Measurements from ENCODE around the gene COMMD9.

COMMD9 gene

DNA sequence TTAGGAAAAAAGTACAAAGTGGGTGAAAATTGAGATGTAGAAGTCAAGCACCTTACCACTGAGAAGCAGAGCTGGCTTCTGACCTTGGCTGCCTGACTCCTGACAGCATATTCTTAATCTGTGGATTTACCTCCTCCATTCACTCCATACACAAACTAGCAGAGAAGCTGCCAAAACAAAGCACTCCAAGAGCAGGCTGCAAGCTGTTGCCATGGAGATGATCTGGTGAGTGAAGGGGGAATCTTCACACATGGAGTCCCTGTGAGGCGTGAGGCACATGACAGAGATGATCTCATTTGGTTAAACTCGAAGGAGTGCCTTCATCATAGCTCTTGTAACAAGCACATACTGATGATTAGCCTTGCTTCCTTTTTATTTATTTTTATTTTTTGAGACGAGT is 16.1 kb downstream of the COMMD9 start:
- H3K4me3 Mint-ChIP-seq, result no peak overlapping the region
- no peaks in the 10 kb centered on the region for H3K27me3 Mint-ChIP-seq
- H3K27ac Mint-ChIP-seq, result no peak overlapping the region
- peaks cover 74% of the 10 kb centered on the region for H3K36me3 Mint-ChIP-seq
- H3K4me1 Mint-ChIP-seq, result no peaks in the 10 kb centered on the region
- no peaks in the 10 kb centered on the region for H3K9me3 Mint-ChIP-seq
- ATAC-seq, result no peak

GRCh38 chr11:36271794-36272407 is 17.3 kb downstream of the COMMD9 start:
- H3K27me3 Mint-ChIP-seq, result no peaks in the 10 kb centered on the region
- no peak for ATAC-seq
- H3K9me3 Mint-ChIP-seq, result no peaks in the 10 kb centered on the region

GRCh38 chr11:36270701-36271100 is 18.5 kb downstream of the COMMD9 start:
- no peak overlapping the region for H3K4me3 Mint-ChIP-seq

More at GRCh38 chr11:36271794-36272407, 17.3 kb downstream of the COMMD9 start:
- peaks cover 65% of the 10 kb centered on the region for H3K36me3 Mint-ChIP-seq
- H3K4me3 Mint-ChIP-seq, result no peak overlapping the region
- no peaks in the 10 kb centered on the region for H3K4me1 Mint-ChIP-seq
- no peak overlapping the region for H3K27ac Mint-ChIP-seq

GRCh38 chr11:36268337-36268985 is 20.8 kb downstream of the COMMD9 start:
- Mint-ChIP-seq H3K36me3 (peaks cover 39% of the 10 kb centered on the region), H3K9me3 (no peaks in the 10 kb centered on the region), H3K4me1 (no peaks in the 10 kb centered on the region), H3K27ac (no peak overlapping the region), H3K4me3 (no peak overlapping the region), H3K27me3 (peaks cover 8% of the 10 kb centered on the region)
- ATAC-seq, result no peak

More at GRCh38 chr11:36270701-36271100, 18.5 kb downstream of the COMMD9 start:
- Mint-ChIP-seq H3K4me1 (no peaks in the 10 kb centered on the region), H3K27me3 (no peaks in the 10 kb centered on the region), H3K27ac (no peak overlapping the region), H3K9me3 (no peaks in the 10 kb centered on the region), H3K36me3 (peaks cover 57% of the 10 kb centered on the region)
- no peak for ATAC-seq

GRCh38 chr11:36266767-36267166 is 22.5 kb downstream of the COMMD9 start:
- H3K4me3 Mint-ChIP-seq, result no peak overlapping the region
- H3K27me3 Mint-ChIP-seq, result peaks cover 19% of the 10 kb centered on the region
- no peaks in the 10 kb centered on the region for H3K4me1 Mint-ChIP-seq
- no peak for ATAC-seq
- no peak overlapping the region for H3K27ac Mint-ChIP-seq
- peaks cover 22% of the 10 kb centered on the region for H3K36me3 Mint-ChIP-seq
- H3K9me3 Mint-ChIP-seq, result no peaks in the 10 kb centered on the region

DNA sequence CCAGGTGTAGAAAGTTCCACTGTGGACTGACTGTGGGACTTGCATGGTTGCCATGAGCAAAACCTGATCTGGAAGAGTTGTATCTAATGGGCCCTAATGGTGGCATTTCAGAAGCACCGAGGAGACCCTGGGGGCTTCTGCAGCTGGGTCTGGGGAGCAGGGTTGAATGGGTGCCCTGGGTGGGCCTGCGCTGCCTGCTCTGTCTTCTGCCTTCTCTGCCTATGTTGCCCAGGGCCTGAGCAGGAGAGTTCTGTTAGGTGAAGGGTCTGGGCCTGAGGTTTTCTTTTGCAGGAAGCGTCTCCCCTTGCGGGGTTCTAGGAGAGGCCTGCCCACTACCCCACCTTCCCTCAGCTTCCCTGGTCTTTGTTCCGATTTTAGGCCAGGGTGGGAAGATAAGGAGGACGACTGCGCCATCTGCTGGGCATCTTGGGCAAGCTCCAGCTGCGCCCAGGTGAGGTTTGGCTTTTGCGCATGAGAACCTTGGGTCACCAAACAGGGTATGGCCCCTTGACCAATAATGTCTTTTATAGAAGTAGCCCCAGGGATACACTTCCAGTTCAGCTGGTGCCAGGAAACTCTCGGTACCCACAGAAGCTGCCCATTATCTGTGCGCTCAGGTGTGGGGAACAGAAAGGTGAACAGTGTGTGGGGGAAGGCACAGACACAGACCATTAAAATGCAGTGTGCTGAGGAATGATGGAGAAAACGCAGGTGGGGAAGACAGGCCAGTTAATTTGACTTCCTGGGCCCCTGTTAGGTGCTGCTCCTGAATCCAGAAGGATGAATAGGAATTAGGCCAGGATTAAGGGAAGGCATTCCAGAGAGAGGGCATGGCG is 23.2 kb downstream of the COMMD9 start:
- Mint-ChIP-seq H3K27ac (no peak overlapping the region), H3K4me3 (no peak overlapping the region), H3K27me3 (peaks cover 26% of the 10 kb centered on the region), H3K9me3 (no peaks in the 10 kb centered on the region), H3K36me3 (peaks cover 15% of the 10 kb centered on the region), H3K4me1 (no peaks in the 10 kb centered on the region)
- peak; percentile 64 for ATAC-seq

- H3K27ac Mint-ChIP-seq, result no peak overlapping the region
- peaks cover 33% of the 10 kb centered on the region for H3K27me3 Mint-ChIP-seq
- ATAC-seq, result no peak
- H3K9me3 Mint-ChIP-seq, result no peaks in the 10 kb centered on the region
- no peaks in the 10 kb centered on the region for H3K4me1 Mint-ChIP-seq
- H3K36me3 Mint-ChIP-seq, result peaks cover 4% of the 10 kb centered on the region
- H3K4me3 Mint-ChIP-seq, result no peak overlapping the region
These were observed 24.3 kb downstream of the COMMD9 start for GRCh38 chr11:36264973-36265344.

DNA sequence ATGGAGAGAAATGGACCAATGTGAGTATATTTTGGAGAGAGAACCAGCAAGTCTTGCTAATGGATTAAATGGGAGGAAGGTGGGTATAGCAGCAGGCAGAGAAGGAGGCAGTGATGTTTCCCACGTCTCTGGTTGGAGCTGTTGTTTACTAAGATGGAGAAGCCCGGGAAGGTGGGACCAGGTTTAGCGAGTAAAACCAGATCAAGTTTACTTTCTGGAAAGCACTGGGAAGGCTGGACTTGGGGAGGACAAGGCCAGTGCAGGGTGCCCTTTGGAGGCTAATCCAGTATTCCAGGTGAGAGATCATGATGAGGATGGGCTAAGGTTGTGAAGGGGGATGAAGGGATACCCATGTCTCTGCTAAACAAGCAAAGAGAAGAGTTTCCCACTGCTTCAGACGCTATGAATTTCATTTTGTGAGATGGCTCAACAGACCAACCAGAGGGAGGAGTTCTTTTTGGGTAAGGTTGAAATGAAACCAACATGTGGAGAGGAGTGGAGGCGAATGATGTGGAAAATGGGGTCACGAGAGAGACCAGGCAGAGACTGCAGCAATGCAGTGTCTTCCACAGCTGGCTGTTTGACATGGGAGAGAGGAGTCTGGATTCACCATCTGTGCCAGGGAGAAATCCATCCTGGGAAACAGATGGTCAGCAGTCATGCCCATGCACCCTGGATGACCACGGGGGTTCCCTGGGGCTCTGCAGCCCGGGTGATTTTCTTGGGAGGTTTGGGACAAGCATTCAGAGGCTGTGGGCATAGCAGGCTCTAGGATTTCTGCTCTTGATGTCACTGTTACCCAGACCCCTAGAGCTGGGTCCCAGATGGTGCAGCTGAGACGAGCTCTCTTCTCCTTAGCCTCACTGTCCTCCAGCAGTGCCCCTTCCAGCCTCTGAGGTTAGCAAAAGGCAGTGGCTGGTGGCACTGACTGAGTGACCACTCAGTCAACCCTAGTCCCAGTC is 24.9 kb downstream of the COMMD9 start:
- Mint-ChIP-seq H3K4me3 (no peak overlapping the region), H3K27ac (no peak overlapping the region), H3K4me1 (no peaks in the 10 kb centered on the region), H3K9me3 (no peaks in the 10 kb centered on the region), H3K27me3 (peaks cover 40% of the 10 kb centered on the region), H3K36me3 (no peaks in the 10 kb centered on the region)
- ATAC-seq, result no peak

DNA sequence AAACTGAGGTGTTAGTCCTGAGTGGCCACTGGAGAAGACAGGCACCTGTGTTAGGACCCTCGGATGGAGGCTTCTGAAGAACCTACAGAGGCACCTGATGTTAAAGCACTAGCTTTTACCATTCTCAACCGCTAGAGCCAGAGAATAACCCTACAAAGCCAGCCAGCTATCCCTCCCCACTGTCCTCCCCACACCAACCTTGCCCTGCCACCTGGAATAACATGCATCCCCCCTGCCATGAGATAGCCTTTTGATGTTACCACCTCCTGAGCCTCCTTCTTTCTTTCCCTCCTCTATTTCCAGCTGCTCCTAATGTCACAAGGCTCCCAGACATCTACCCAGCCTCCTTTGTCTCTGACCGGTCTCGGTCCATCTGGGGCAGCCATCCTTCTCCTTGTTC is 28.1 kb downstream of the COMMD9 start:
- no peak overlapping the region for H3K27ac Mint-ChIP-seq
- no peaks in the 10 kb centered on the region for H3K4me1 Mint-ChIP-seq
- no peak for ATAC-seq
- H3K4me3 Mint-ChIP-seq, result no peak overlapping the region
- H3K27me3 Mint-ChIP-seq, result peaks cover 63% of the 10 kb centered on the region
- H3K9me3 Mint-ChIP-seq, result no peaks in the 10 kb centered on the region
- H3K36me3 Mint-ChIP-seq, result no peaks in the 10 kb centered on the region

DNA sequence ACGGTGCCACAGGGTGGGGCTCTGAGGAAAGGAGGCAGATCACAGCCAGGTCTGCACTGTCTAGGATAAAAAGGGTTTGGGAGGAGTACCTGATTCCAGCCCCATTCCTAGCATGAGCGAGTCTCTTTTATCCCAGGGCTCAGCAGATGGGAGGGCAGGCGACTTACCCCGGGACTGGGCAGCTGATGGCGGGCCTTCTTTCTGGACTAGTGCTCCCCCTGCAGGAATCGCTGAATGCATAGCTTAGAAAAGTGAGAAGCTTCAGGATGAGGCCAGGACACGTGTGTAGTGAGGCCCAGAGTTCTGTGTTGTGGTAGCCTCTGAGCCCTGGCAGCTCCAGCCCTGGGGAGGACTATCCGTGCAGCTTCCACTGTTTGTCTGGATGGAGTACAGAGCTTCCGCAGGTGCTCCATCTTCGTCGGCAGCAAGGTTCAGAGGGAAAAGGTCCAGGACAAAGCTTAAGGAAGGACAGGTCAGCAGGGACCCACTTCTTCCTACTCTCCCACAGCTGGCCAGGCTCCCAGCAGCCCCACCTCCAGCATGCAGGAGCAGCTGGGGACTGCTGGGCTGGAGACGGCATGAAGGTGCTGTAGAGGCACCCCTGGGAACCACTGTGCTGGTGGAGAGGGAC is 30.4 kb downstream of the COMMD9 start:
- Mint-ChIP-seq H3K4me1 (no peaks in the 10 kb centered on the region), H3K36me3 (no peaks in the 10 kb centered on the region), H3K4me3 (no peak overlapping the region), H3K27me3 (peaks cover 59% of the 10 kb centered on the region), H3K9me3 (no peaks in the 10 kb centered on the region), H3K27ac (no peak overlapping the region)
- ATAC-seq, result peak; percentile 27

GRCh38 chr11:36257351-36257750 is 31.9 kb downstream of the COMMD9 start:
- H3K4me3 Mint-ChIP-seq, result no peak overlapping the region
- H3K27me3 Mint-ChIP-seq, result peaks cover 45% of the 10 kb centered on the region
- no peak overlapping the region for H3K27ac Mint-ChIP-seq
- H3K9me3 Mint-ChIP-seq, result no peaks in the 10 kb centered on the region
- H3K4me1 Mint-ChIP-seq, result no peaks in the 10 kb centered on the region
- no peaks in the 10 kb centered on the region for H3K36me3 Mint-ChIP-seq
- no peak for ATAC-seq

DNA sequence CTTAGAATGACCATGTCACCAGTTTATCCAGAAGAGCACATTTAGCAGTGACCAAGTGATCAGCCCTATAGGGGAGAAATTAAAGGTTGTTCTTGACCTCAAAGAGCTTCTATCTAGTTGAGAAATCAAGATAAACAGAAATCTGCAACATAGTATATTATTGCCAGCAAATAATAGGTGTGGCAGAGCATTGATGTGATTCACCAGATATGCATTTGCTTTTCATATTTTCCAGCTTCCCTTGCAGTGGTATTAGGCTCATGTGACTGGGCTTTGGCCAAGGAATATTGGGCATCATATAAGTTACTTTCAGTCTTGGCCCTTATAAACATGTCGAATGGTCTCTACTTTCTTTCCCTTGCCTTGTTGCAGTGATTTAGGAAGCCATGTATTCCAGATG is 34.5 kb downstream of the COMMD9 start:
- H3K4me3 Mint-ChIP-seq, result no peak overlapping the region
- H3K9me3 Mint-ChIP-seq, result peaks cover 3% of the 10 kb centered on the region
- peaks cover 51% of the 10 kb centered on the region for H3K27me3 Mint-ChIP-seq
- ATAC-seq, result no peak
- no peaks in the 10 kb centered on the region for H3K4me1 Mint-ChIP-seq
- no peak overlapping the region for H3K27ac Mint-ChIP-seq
- H3K36me3 Mint-ChIP-seq, result no peaks in the 10 kb centered on the region

GRCh38 chr11:36253238-36253637 is 36.0 kb downstream of the COMMD9 start:
- no peak overlapping the region for H3K4me3 Mint-ChIP-seq

DNA sequence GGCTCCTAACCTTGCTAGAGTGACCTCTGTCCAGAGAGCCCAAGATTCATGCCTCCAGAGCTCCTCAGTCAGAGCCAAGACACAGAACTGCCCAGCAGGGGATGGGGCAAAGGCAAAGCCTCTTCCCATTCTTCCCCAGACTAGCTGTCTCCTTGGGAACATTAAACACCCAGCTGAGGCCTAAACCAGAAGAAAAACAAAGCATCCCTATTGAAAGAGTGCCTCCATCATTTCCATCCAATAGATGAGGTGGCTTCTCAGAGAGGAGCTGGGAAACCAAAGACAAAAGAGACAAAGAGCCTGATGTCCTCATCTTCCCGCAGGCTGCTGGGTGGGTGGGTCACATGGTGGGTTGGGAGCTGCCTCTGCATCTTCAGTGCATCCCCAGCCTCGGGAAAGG is 37.4 kb downstream of the COMMD9 start:
- H3K36me3 Mint-ChIP-seq, result no peaks in the 10 kb centered on the region
- H3K4me1 Mint-ChIP-seq, result no peaks in the 10 kb centered on the region
- peaks cover 39% of the 10 kb centered on the region for H3K27me3 Mint-ChIP-seq
- H3K9me3 Mint-ChIP-seq, result peaks cover 3% of the 10 kb centered on the region
- H3K27ac Mint-ChIP-seq, result no peak overlapping the region
- no peak overlapping the region for H3K4me3 Mint-ChIP-seq
- no peak for ATAC-seq

More at GRCh38 chr11:36253238-36253637, 36.0 kb downstream of the COMMD9 start:
- Mint-ChIP-seq H3K27me3 (peaks cover 45% of the 10 kb centered on the region), H3K36me3 (no peaks in the 10 kb centered on the region), H3K9me3 (peaks cover 3% of the 10 kb centered on the region), H3K27ac (no peak overlapping the region), H3K4me1 (no peaks in the 10 kb centered on the region)
- no peak for ATAC-seq
